Astrocyte of the cerebellum (primary cell): Measurements from ENCODE around the gene ANKMY1.

ENCODE experiments used
- DNase-seq: peaks from one replicate; pipeline ENCODE4 v3.0.0-alpha.2; 2011; ENCODE audit warnings: low read depth
- H3K4me3 ChIP-seq: 2 replicates; pipeline ENCODE4 v1.5.1; 2011; ENCODE audit warnings: mild to moderate bottlenecking, low read depth, low read length, moderate library complexity
- CTCF ChIP-seq: IDR thresholded peaks from 2 replicates; pipeline ENCODE4 v1.5.1; 2012; ENCODE audit warnings: low read length, low read depth, moderate library complexity, mild to moderate bottlenecking; ENCODE audit errors: missing control alignments
- in situ Hi-C: cut with HindIII; loops from 2 replicates; pipeline ENCODE4 v1.10.0; 2017; ENCODE audit warnings: low sequenced_read_pairs

Gene ANKMY1

GRCh38 chr2:240448387-240449274, 109.2 kb downstream of the ANKMY1 start:
- in situ Hi-C loops = no loop called here
- DNase-seq = no peak
- no peak for TF ChIP-seq CTCF
- no peak overlapping the region for H3K4me3 ChIP-seq

GRCh38 chr2:240447934-240448333, 109.9 kb downstream of the ANKMY1 start:
- in situ Hi-C loops = no loop called here
- H3K4me3 ChIP-seq = no peak overlapping the region
- no peak for DNase-seq
- TF ChIP-seq CTCF = no peak

DNA sequence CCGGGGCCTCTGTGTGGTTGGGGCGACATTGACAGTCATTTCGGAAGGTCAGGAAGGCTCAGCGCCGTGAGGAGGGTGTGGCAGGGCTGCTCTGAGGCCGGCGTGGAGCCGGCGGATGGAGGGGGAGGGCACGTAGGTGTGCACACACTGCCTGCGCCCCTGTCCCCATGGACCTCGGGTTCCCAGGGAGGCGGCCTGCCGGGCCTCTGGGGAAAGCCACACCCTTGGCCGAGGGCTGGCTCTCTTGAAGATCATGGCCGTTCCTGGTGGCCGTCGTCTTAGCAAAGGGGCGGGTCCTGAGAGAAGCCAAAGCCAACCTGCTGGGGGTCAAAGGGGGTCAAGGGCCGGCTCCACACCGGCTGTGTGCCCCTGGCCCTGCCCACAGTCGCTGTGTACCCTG, 110.5 kb downstream of the ANKMY1 start:
- H3K4me3 ChIP-seq = no peak overlapping the region
- no peak for DNase-seq
- in situ Hi-C loops = no loop called here
- no peak for TF ChIP-seq CTCF

DNA sequence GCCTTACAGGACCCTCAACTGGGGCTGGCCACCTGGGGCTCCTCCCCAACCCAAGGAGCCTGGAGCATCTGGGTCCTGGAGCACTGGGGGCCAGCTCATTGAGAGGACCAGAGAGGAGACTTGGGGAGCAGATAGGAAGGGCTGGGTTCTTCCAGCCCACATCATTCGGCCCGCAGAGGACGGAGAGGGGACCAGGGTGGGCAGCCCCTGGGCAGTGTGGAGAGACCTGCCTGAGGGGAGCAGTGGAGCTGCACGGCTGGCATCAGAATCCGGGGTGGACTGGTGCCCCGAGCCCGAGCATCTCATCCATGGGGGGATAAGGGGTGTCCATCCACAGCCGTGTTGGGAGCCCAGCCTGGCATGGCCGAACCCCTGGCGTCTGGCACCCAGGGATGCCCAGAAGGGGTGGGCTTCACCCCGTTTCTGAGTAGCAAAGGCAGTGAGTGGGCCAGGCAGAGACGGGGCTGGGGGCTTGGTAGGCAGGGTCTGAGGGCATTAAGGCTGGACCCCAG, 111.1 kb downstream of the ANKMY1 start:
- in situ Hi-C loops = no loop called here
- DNase-seq = no peak
- H3K4me3 ChIP-seq = no peak overlapping the region
- no peak for TF ChIP-seq CTCF

- in situ Hi-C loops = no loop called here
Observed at GRCh38 chr2:240445961-240446663, 111.7 kb downstream of the ANKMY1 start.

GRCh38 chr2:240444464-240444863, 113.3 kb downstream of the ANKMY1 start:
- TF ChIP-seq CTCF = no peak
- H3K4me3 ChIP-seq = no peak overlapping the region
- in situ Hi-C loops = no loop called here
- DNase-seq = no peak

More at GRCh38 chr2:240445961-240446663, 111.7 kb downstream of the ANKMY1 start:
- no peak overlapping the region for H3K4me3 ChIP-seq
- TF ChIP-seq CTCF = no peak
- DNase-seq = no peak
